ENCODE data around the gene ATXN7L1. TPM values are rescaled to one million over a fixed set of nuclear protein-coding genes. Genes with fewer than 3 reads are reported as not detected.

ATXN7L1 gene
- total and polyA plus RNA-seq, 2 of the 4 experiments (the other 2 are of a cell fraction) = 3.5 to 4.3 TPM

- H3K4me2 ChIP-seq (ENCODE audit: low read depth, low read length) = no peak overlapping the region
- H3K27me3 ChIP-seq (ENCODE audit: control insufficient read depth, insufficient read depth, low read length) = no peaks in the 10 kb centered on the region
- H4K20me1 ChIP-seq (ENCODE audit: insufficient read depth, low read length) = peaks cover 10% of the 10 kb centered on the region
- POLR2A ChIA-PET (ENCODE audit: unreplicated experiment) = no interaction called here
- CTCF ChIA-PET = interaction anchor here (0.6 kb wide), 1 partner anchor 85 kb away, joined by 3 read pairs; no protein-coding TSS in a partner anchor
- no peak overlapping the region for H3K4ac ChIP-seq (ENCODE audit: low read depth, low read length)
- no peak for TF ChIP-seq MAFK (IDR thresholded peaks at IDR 0.05; ENCODE audit: low read depth, low read length)
- no peak for TF ChIP-seq ELK1 (IDR thresholded peaks at IDR 0.05; ENCODE audit: borderline replicate concordance, low read depth, low read length)
- peak; percentile 44 for TF ChIP-seq CTCF (conservative IDR thresholded peaks at IDR 0.05; ENCODE audit: low read depth, low read length)
- TF ChIP-seq CHD1 (IDR thresholded peaks at IDR 0.05; ENCODE audit: low read depth, low read length) = no peak
- peak; percentile 23; the same call in 1 of the 2 replicates for TF ChIP-seq SMC3 (IDR thresholded peaks at IDR 0.05; ENCODE audit: low read depth, low read length)
- H4K5ac ChIP-seq (ENCODE audit: low read depth, low read length) = no peak overlapping the region
- no peaks in the 10 kb centered on the region; the same call in 1 of the 2 replicates for H3K9me1 ChIP-seq (ENCODE audit: insufficient read depth, low read length)
- no peak for DNase-seq
- 100% methylated on average over 1 of the region's 7 CpGs; no CpG with 5 or more reads in 1 of the 2 experiments for WGBS, 2 experiments (ENCODE audit: extremely low coverage in 2 of 2, insufficient read length in 1 of 2)
- dilution Hi-C loops (cut with HindIII; ENCODE audit: low sequenced_read_pairs, unreplicated experiment) (no loop called here), in situ Hi-C loops (cut with MboI; ENCODE audit: low sequenced_read_pairs) (no loop called here), intact Hi-C loops (cut with micrococcal nuclease) (loop anchor here (10.0 kb wide), 1 partner anchor 88 kb away; no protein-coding TSS in a partner anchor)
- no peak overlapping the region for H3K27ac ChIP-seq (ENCODE audit: insufficient read depth, low read length)
- no peak overlapping the region for H2BK5ac ChIP-seq (ENCODE audit: low read depth, low read length, poor library complexity, severe bottlenecking)
- H2AFZ ChIP-seq (replicated peaks; ENCODE audit: low read length, poor library complexity) = no peak overlapping the region
- ATAC-seq (ENCODE audit: low read depth) = no peak
- H2AK9ac ChIP-seq (replicated peaks; ENCODE audit: low read depth, low read length, poor library complexity) = no peak overlapping the region
- H3K4me1 ChIP-seq (ENCODE audit: control insufficient read depth, insufficient read depth, low read length) = peaks cover 1% of the 10 kb centered on the region; the same call in 1 of the 2 replicates
- H3K9me3 ChIP-seq (ENCODE audit: control insufficient read depth, insufficient read depth, low read length) = no peaks in the 10 kb centered on the region
- no peak overlapping the region for H3K56ac ChIP-seq (ENCODE audit: extremely low read depth, insufficient read depth, low read length)
- H4K8ac ChIP-seq (ENCODE audit: low read depth in 2 of 2, low read length in 2 of 2) = no peak overlapping the region
- no peak overlapping the region for H2BK20ac ChIP-seq (ENCODE audit: low read depth, low read length)
- no peaks in the 10 kb centered on the region for H3K79me1 ChIP-seq (ENCODE audit: low read depth in 1 of 2, low read length in 2 of 2)
- H3K18ac ChIP-seq (ENCODE audit: low read depth, low read length) = no peak overlapping the region
- H4K91ac ChIP-seq (ENCODE audit: insufficient read depth, low read depth, low read length) = no peak overlapping the region
- H3K36me3 ChIP-seq (ENCODE audit: control insufficient read depth, insufficient read depth, low read length) = peaks cover 6% of the 10 kb centered on the region; the same call in 1 of the 2 replicates
- H3K23ac ChIP-seq (ENCODE audit: low read depth, low read length) = no peak overlapping the region
- no peak overlapping the region for H2AK5ac ChIP-seq (ENCODE audit: low read depth, low read length)
- no peak overlapping the region for H3K4me3 ChIP-seq (ENCODE audit: insufficient read depth, low read depth, low read length)
- no peak overlapping the region for H2BK15ac ChIP-seq (ENCODE audit: low read depth, low read length)
- no peak overlapping the region for H2BK120ac ChIP-seq (ENCODE audit: low read depth, low read length)
- no peak overlapping the region for H3K14ac ChIP-seq (replicated peaks; ENCODE audit: low read depth, low read length)
- no peak overlapping the region for H3K9ac ChIP-seq (ENCODE audit: low read depth, low read length)
- no TSS peak for BruUV-seq (replicated peaks)
These were observed 219.4 kb downstream of the ATXN7L1 start for GRCh38 chr7:105656922-105657521.

Data from IMR-90 (cell line).